Right lobe of liver (tissue), 4 donors: Measurements from ENCODE around the gene SBK2.

ENCODE experiments used
- CTCF ChIP-seq, 4 donors: fragments of 200-600 bp in 3 of 4; fragments of 450-650 bp in 1 of 4; IDR thresholded peaks; one replicate each; pipeline versions ENCODE4 v1.5.1 to v1.8.0; 2016 to 2022; ENCODE audit warnings: antibody characterized with exemption in 4 of 4, mild to moderate bottlenecking in 2 of 4
- POLR2A ChIP-seq: fragments of 450-650 bp; IDR thresholded peaks from one replicate; pipeline ENCODE4 v1.6.1; 2017; ENCODE audit warnings: antibody characterized with exemption, mild to moderate bottlenecking
- donor health status: DM: no; HTN: no; CAD: no.
- donor health status: DM: no; HTN: no; CAD: no.
- donor health status: DM: no; HTN: yes; CAD: no.

DNA sequence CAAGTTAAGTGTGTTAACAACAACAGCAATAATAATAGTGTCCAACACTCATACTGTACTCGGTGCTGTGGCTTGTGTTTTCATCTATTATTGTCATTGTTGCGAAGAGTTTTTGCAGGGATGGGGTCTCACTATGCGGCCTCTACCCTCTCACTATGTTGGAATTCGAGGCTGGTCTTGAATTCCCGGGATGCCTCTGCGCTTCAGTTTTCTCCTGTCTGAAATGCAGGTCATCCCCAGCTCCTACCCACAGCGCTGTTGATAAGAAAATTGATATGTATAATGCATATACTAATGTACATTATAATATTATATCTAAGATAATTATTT, 13.4 kb upstream of the SBK2 start:
- TF ChIP-seq CTCF (IDR thresholded peaks at IDR 0.05), result no peak
- no peak for TF ChIP-seq POLR2A
